ENCODE results near the gene DNASE2B.
A peak's percentile ranks its signal among the peaks of the same experiment; 100 is the strongest.

The DNASE2B gene

GRCh38 chr1:84363622-84364021 lies 34.7 kb upstream of the DNASE2B start:
- WGBS (ENCODE audit: extremely low coverage, insufficient coverage, insufficient read length): no CpG with 5 or more reads among the region's 5 CpGs
- Histone ChIP-seq H4K91ac (ENCODE audit: low read depth, low read length) (no peak overlapping the region), H3K79me2 (ENCODE audit: control insufficient read depth, insufficient read depth, low read length, poor library complexity) (peaks cover 2% of the 10 kb centered on the region), H3K79me1 (ENCODE audit: low read length) (peaks cover 10% of the 10 kb centered on the region), H3K27me3 (ENCODE audit: insufficient read depth, low read length) (no peaks in the 10 kb centered on the region), H3K23ac (ENCODE audit: low read length) (no peak overlapping the region), H3K27ac (ENCODE audit: low read depth, low read length) (no peak overlapping the region), H4K8ac (ENCODE audit: low read depth, low read length) (no peak overlapping the region), H3K4ac (ENCODE audit: low read depth, low read length) (no peak overlapping the region), H4K12ac (ENCODE audit: low read depth, low read length) (no peak overlapping the region), H3K9ac (ENCODE audit: low read length) (no peak overlapping the region), H3K4me2 (ENCODE audit: low read length) (no peak overlapping the region), H3K18ac (ENCODE audit: low read length) (no peak overlapping the region), H3K14ac (ENCODE audit: low read length) (no peak overlapping the region), H2BK120ac (ENCODE audit: insufficient read depth, low read length, poor library complexity) (no peak overlapping the region), H2BK5ac (ENCODE audit: low read depth, low read length, poor library complexity) (no peak overlapping the region), H3K4me3 (ENCODE audit: low read depth, low read length) (no peak overlapping the region), H2AK5ac (ENCODE audit: low read length) (no peak overlapping the region), H3K9me3 (ENCODE audit: insufficient read depth, low read depth, low read length) (no peaks in the 10 kb centered on the region), H3K36me3 (ENCODE audit: control insufficient read depth in 1 of 2, insufficient read depth in 2 of 2, low read length in 2 of 2) (no peaks in the 10 kb centered on the region), H3K4me1 (ENCODE audit: control insufficient read depth in 1 of 2, insufficient read depth in 2 of 2, low read length in 2 of 2) (peaks cover 8 to 9% of the 10 kb centered on the region in 2 experiments), H2AFZ (ENCODE audit: insufficient read depth, low read length, poor library complexity) (no peak overlapping the region), H2BK12ac (ENCODE audit: low read length) (no peak overlapping the region)
- DNase-seq: no peak

- Histone ChIP-seq H3K14ac (ENCODE audit: low read length) (peak overlapping the region; percentile 73), H3K9me3 (ENCODE audit: insufficient read depth, low read depth, low read length) (no peaks in the 10 kb centered on the region), H3K27me3 (ENCODE audit: insufficient read depth, low read length) (no peaks in the 10 kb centered on the region), H3K79me1 (ENCODE audit: low read length) (peaks cover 10% of the 10 kb centered on the region), H2AFZ (ENCODE audit: insufficient read depth, low read length, poor library complexity) (no peak overlapping the region), H3K27ac (ENCODE audit: low read depth, low read length) (peak overlapping the region; percentile 85), H3K4me3 (ENCODE audit: low read depth, low read length) (no peak overlapping the region), H2BK12ac (ENCODE audit: low read length) (peak overlapping the region; percentile 83), H3K23ac (ENCODE audit: low read length) (no peak overlapping the region), H3K79me2 (ENCODE audit: control insufficient read depth, insufficient read depth, low read length, poor library complexity) (peaks cover 2% of the 10 kb centered on the region), H3K36me3 (ENCODE audit: control insufficient read depth in 1 of 2, insufficient read depth in 2 of 2, low read length in 2 of 2) (no peaks in the 10 kb centered on the region), H2BK5ac (ENCODE audit: low read depth, low read length, poor library complexity) (peak overlapping the region; percentile 90), H4K91ac (ENCODE audit: low read depth, low read length) (peak overlapping the region; percentile 94), H3K4me2 (ENCODE audit: low read length) (no peak overlapping the region), H3K9ac (ENCODE audit: low read length) (no peak overlapping the region), H2AK5ac (ENCODE audit: low read length) (peak overlapping the region; percentile 44), H4K8ac (ENCODE audit: low read depth, low read length) (peak overlapping the region; percentile 40), H2BK120ac (ENCODE audit: insufficient read depth, low read length, poor library complexity) (peak overlapping the region; percentile 68), H4K12ac (ENCODE audit: low read depth, low read length) (no peak overlapping the region), H3K4ac (ENCODE audit: low read depth, low read length) (peak overlapping the region; percentile 39), H3K18ac (ENCODE audit: low read length) (peak overlapping the region; percentile 3), H3K4me1 (ENCODE audit: control insufficient read depth in 1 of 2, insufficient read depth in 2 of 2, low read length in 2 of 2) (peaks cover 8 to 9% of the 10 kb centered on the region in 2 experiments)
- WGBS (ENCODE audit: extremely low coverage, insufficient coverage, insufficient read length): no CpG with 5 or more reads among the region's 3 CpGs
- DNase-seq: peak; percentile 90 to 94
Measured at GRCh38 chr1:84365225-84366221, 32.8 kb upstream of the DNASE2B start.

- Histone ChIP-seq H3K4ac (ENCODE audit: low read depth, low read length) (no peak overlapping the region), H3K79me1 (ENCODE audit: low read length) (peaks cover 10% of the 10 kb centered on the region), H3K23ac (ENCODE audit: low read length) (no peak overlapping the region), H3K27ac (ENCODE audit: low read depth, low read length) (no peak overlapping the region), H3K4me2 (ENCODE audit: low read length) (no peak overlapping the region), H4K91ac (ENCODE audit: low read depth, low read length) (peak overlapping the region; percentile 94), H3K4me3 (ENCODE audit: low read depth, low read length) (no peak overlapping the region), H2BK5ac (ENCODE audit: low read depth, low read length, poor library complexity) (peak overlapping the region; percentile 90), H3K79me2 (ENCODE audit: control insufficient read depth, insufficient read depth, low read length, poor library complexity) (peaks cover 2% of the 10 kb centered on the region), H3K36me3 (ENCODE audit: control insufficient read depth in 1 of 2, insufficient read depth in 2 of 2, low read length in 2 of 2) (no peaks in the 10 kb centered on the region), H3K9me3 (ENCODE audit: insufficient read depth, low read depth, low read length) (no peaks in the 10 kb centered on the region), H3K18ac (ENCODE audit: low read length) (no peak overlapping the region), H2BK12ac (ENCODE audit: low read length) (peak overlapping the region; percentile 83), H3K27me3 (ENCODE audit: insufficient read depth, low read length) (no peaks in the 10 kb centered on the region), H2BK120ac (ENCODE audit: insufficient read depth, low read length, poor library complexity) (peak overlapping the region; percentile 68), H4K12ac (ENCODE audit: low read depth, low read length) (no peak overlapping the region), H3K14ac (ENCODE audit: low read length) (no peak overlapping the region), H2AFZ (ENCODE audit: insufficient read depth, low read length, poor library complexity) (no peak overlapping the region), H2AK5ac (ENCODE audit: low read length) (no peak overlapping the region), H3K4me1 (ENCODE audit: control insufficient read depth in 1 of 2, insufficient read depth in 2 of 2, low read length in 2 of 2) (peaks cover 5 to 7% of the 10 kb centered on the region in 2 experiments), H4K8ac (ENCODE audit: low read depth, low read length) (no peak overlapping the region), H3K9ac (ENCODE audit: low read length) (no peak overlapping the region)
- no peak for DNase-seq
- WGBS (ENCODE audit: extremely low coverage, insufficient coverage, insufficient read length): no CpG with 5 or more reads among the region's 2 CpGs
Measured at GRCh38 chr1:84366786-84367185, 31.5 kb upstream of the DNASE2B start.

GRCh38 chr1:84367219-84367618 lies 31.1 kb upstream of the DNASE2B start:
- DNase-seq: no peak
- Histone ChIP-seq H3K18ac (ENCODE audit: low read length) (no peak overlapping the region), H3K23ac (ENCODE audit: low read length) (no peak overlapping the region), H3K27ac (ENCODE audit: low read depth, low read length) (no peak overlapping the region), H3K27me3 (ENCODE audit: insufficient read depth, low read length) (no peaks in the 10 kb centered on the region), H2BK5ac (ENCODE audit: low read depth, low read length, poor library complexity) (no peak overlapping the region), H2BK120ac (ENCODE audit: insufficient read depth, low read length, poor library complexity) (no peak overlapping the region), H2AK5ac (ENCODE audit: low read length) (no peak overlapping the region), H3K36me3 (ENCODE audit: control insufficient read depth in 1 of 2, insufficient read depth in 2 of 2, low read length in 2 of 2) (no peaks in the 10 kb centered on the region), H3K79me2 (ENCODE audit: control insufficient read depth, insufficient read depth, low read length, poor library complexity) (peaks cover 2% of the 10 kb centered on the region), H3K9ac (ENCODE audit: low read length) (no peak overlapping the region), H3K4me1 (ENCODE audit: control insufficient read depth in 1 of 2, insufficient read depth in 2 of 2, low read length in 2 of 2) (peaks cover 5 to 6% of the 10 kb centered on the region in 2 experiments), H4K12ac (ENCODE audit: low read depth, low read length) (no peak overlapping the region), H3K9me3 (ENCODE audit: insufficient read depth, low read depth, low read length) (no peaks in the 10 kb centered on the region), H4K8ac (ENCODE audit: low read depth, low read length) (no peak overlapping the region), H4K91ac (ENCODE audit: low read depth, low read length) (no peak overlapping the region), H2BK12ac (ENCODE audit: low read length) (no peak overlapping the region), H3K4me2 (ENCODE audit: low read length) (no peak overlapping the region), H3K4me3 (ENCODE audit: low read depth, low read length) (no peak overlapping the region), H3K4ac (ENCODE audit: low read depth, low read length) (no peak overlapping the region), H3K14ac (ENCODE audit: low read length) (no peak overlapping the region), H2AFZ (ENCODE audit: insufficient read depth, low read length, poor library complexity) (no peak overlapping the region), H3K79me1 (ENCODE audit: low read length) (peaks cover 10% of the 10 kb centered on the region)
- no CpG with 5 or more reads among the region's 1 CpG for WGBS (ENCODE audit: extremely low coverage, insufficient coverage, insufficient read length)
